GM19328 (cell line): ENCODE measurements around the gene PIM2.
"Not testable (repeated sequence)": the region's sequence is repeated elsewhere in the genome, so short reads cannot be mapped to it uniquely, and the experiment has no call there.

Source experiments
- ATAC-seq: cut with Tn5 transposase; IDR thresholded peaks from one replicate; pipeline ENCODE4 v1.9.1; 2021; ENCODE audit warnings: mild to moderate bottlenecking, moderate library complexity; ENCODE audit not compliant: unreplicated experiment

The PIM2 gene

DNA sequence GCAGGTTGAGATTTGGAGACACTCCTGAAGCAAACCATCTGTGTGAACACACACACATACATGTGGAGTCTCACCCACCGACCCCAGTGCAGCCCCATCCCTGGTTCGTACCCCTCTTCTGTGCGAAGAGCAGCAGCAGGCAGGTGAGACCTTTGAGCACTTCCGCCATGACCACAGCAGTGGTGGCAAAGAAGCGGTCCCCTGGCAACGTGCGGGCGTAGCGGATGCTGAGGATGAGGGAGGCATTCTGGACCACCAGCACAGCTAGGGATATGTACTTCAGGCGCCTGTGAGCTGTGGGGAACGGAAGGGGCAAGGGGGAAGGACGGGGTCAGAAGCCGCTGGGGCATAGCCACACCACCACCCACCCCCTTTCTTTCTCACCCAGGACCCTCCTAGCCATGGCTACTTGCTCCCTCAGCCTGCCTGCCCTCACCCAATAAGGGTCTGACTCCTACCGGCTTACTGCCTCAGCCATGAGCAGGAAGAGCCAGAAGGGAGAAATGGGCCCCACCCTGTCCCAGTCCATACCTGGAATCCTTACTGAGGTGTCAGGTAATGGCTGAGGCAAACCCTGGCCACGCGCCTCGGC lies 9.0 kb downstream of the PIM2 start:
- ATAC-seq = no peak

DNA sequence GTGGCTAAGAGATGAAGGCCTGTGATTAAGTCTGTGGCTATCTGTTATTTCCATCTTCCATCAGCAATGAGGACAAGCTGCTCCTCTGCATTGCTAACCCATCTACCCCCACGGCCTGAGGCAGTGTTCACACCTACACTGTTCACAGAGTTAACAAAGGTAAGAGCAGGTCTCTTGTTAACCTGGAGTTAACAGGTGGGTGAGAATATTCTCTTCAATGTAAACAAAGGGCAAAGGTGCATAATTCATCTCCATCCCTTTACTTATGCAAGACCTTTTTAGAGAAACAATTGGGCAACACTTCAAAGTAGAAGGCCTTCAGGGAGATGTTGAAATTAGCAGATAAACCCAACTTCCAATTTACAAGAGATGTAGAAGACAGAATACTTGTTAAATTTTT lies 10.2 kb downstream of the PIM2 start:
- no peak for ATAC-seq

DNA sequence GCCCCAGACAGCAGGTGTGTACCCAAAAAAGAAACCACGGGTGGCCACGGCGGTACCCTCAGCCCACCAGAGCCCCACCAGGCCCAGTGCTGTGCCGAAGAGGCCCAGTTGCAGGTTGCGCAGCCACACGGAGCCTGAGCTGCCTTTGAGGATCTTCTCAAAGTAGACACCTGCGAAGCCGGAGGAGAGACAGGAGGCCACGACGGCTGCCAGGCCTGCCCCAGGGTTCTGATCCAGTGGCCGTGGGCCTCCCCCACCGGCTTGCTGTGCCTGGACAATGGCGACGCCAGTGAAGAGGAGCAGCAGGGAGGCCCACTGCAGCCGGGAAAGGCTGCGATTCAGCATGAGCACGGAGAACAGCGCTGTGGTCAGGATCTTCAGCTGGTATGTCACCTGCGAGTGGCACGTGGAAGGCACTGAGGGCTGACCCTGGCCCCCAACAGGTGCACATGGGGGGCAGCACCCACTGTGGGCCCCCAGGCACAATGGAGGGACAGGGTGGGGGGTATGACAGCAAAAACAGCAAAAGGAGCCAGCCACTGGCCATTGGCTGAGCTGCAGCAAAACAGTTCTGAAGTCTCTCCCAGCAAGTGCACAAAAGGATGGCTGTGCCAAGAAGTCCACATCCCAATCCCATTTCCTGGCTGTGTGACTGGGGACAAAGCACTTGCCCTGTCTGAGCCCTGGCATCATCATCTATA lies 13.6 kb downstream of the PIM2 start:
- no peak for ATAC-seq

DNA sequence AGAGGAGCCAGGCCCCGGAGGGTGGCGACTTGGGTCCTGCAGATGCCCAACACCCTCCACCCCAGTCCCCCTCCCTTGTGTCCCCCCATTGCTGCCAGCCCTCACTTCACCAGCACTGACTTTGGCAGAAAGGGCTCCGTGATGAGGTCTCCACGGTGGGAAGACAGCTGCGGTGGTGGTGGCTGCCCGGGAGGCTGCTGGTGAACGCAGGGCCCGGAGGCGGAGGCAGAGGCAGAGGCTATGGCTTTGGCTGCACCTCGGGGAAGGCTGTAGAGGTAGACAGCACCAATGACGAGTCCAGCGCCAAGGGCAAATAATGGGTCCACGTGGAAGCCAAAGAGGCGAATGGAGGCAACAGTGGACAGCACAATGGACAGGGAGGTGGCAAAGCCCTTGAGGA lies 14.2 kb downstream of the PIM2 start:
- no peak for ATAC-seq

DNA sequence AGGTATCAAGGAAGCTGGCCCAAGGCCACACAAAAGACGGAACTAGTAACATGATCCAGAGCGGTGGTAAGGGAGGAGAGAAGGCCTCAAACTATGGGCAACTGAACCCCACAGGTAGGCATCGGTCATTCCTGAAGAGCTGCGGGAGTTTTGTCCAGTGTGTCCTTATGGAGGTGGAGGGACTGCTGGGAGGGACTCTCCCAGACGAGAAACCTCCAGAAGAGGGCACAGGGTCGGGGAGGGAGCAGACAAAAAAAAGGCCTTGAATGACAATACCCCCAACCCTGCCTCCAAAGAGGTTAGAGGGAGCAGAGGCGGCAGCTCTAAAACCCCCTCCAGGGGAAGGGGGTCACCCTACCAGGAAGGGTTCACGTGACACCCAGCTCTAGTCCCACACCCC lies 14.6 kb downstream of the PIM2 start:
- no peak for ATAC-seq

DNA sequence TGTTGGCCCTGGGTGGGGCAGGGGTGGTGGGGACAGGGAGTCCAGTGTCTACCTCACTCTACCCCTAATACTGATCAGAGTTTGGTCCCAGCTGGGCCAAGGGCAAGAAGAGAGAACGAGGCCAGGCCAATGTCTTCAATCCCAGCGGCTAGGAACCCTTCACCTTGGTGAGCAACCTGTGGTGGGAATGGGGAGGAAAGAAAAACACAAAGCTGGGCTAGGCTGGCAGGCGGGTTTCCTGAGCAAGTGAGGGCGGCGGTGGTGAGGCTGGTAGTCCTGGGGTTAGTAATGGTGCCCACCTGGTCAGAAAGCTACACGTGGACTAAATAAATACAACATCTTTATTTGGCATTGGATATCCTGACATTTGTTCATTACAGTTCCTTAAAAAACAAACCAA lies 15.5 kb downstream of the PIM2 start:
- ATAC-seq = no peak

DNA sequence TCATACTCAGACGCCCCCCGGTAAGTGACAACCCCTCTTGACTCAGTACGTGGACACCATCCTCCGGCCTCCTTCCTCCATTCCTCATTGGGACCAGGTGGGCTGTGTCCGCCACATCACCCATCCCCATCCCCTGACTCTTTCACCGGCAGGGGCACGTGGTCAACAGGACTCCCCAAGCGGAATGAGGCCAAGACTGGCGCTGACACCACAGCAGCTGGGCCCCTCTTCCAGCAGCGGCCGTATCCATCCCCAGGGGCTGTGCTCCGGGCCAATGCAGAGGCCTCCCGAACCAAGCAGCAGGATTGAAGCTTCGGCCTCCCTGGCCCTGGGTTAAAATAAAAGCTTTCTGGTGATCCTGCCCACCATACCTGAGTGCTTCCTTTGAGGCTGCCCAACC lies 16.0 kb downstream of the PIM2 start:
- no peak for ATAC-seq

DNA sequence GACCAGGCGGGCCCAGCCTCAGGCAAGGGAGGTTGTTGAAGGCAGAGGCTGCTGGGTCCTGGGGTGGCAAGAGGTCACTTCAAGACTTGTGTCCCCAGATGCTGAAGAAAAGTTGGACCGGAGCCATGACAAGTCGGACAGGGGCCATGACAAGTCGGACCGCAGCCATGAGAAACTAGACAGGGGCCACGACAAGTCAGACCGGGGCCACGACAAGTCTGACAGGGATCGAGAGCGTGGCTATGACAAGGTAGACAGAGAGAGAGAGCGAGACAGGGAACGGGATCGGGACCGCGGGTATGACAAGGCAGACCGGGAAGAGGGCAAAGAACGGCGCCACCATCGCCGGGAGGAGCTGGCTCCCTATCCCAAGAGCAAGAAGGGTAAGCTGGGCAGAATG lies 16.7 kb downstream of the PIM2 start:
- no peak for ATAC-seq

DNA sequence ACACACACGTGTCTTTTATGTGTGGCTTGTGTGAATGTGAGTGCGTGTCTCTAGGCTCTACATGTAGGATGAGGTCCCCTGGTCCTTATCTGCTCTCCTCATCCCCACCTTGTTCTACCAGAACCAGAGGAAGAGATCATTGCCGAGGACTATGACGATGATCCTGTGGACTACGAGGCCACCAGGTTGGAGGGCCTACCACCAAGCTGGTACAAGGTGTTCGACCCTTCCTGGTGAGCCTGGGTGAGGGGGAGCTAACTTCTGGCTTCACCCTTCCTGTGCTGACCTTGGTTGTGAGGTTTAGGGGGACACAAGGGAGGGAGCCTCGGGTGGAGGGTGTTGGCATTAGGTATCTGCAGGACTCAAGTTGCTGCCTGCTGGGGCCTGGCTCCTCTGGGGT lies 17.8 kb downstream of the PIM2 start:
- no peak for ATAC-seq

DNA sequence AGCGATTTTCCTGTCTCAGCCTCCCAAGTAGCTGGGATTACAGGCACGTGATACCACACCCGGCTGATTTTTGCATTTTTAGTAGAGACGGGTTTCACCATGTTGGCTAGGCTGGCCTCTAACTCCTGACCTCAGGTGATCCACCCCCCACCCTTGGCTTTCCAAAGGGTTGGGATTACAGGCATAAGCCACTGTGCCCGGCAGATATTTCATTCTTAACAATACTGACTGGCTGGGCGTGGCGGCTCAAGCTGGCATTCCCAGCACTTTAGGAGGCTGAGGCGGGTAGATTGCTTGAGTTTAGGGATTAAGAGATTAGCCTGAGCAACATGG lies 19.8 kb downstream of the PIM2 start:
- ATAC-seq = no peak

DNA sequence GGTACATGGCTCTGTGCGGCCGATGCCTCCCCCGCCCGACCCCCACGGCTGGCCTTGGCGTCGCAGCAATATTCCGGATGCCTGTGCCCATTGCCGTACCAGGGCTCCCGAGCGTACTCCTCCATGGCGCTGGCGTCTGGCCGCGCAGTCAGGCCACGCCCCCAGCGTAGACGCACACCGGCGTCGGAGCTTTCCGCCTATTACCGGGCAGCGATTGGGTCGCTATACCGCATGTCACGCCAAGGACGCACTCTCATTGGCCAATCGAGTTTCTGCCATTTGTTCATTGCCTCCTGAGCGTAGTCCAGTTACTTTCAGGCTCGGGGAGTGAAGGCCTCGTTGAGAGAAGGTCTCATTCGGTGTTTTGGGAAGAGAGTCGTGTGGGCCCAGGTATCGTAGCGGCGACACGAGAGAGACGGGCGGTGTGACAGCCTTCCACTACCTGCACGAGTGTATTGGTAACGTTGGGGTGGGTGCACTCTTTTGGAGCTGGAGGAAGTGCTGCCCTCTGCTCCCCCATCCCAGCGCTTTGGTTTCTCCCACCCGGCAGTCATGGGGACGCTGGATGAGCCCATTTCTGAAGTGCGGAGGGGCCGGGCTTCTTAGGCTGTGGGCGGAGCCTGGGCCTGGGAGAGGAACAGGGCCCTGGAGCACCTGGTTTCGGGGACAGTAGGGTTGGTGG lies 21.1 kb downstream of the PIM2 start, which contains the start of the genes PQBP1 and TIMM17B:
Gene PQBP1 (plus strand): TSS at position 306 of the 682 bp plus-strand sequence. CDS start 580 bp downstream, outside the sequence.
Gene TIMM17B (minus strand): TSS at position 144 of the 682 bp plus-strand sequence. CDS start 19 bp downstream, at position 125.
- ATAC-seq = peak; percentile 82

DNA sequence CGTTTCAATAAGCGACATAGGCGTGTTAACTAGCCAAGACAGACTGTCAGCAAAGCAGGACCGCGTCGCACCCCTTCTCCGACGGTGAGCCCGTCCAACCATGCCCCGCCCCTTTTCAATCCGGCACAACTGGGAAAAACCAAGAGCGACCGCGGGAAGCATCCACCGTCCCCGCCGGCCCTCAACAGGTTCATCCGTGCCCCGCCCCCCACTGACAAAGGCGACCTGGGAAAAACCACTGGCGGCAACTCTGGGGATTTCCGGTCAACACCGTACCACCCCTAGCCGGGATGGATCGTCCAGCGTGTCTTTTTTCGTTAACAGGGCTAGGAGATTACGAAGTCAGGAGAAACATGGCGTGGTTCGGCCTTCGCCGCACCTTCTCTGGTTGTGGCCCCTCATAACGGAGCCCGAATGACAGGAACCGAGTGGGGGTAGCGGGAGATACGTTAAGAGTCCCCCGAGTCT lies 21.6 kb downstream of the PIM2 start:
- ATAC-seq = peak; percentile 9

DNA sequence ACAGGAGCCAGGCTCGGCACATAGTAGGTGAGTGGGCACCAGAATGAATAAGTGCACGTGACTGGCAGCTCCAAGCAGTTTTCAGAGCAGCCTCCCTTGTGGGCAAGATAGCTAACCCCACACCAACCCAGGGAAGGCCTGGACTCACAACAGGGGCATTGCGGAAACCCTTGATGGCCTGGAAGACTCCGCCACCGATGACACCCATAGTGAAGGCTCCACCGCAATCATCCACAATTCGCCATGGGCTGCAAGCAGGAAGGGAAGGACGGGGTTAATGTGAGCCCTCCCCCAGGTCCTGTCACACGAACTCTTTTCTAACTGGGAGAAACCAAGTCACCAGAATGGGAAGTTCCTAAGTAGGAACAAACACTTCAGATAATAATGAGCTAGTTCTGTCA lies 22.2 kb downstream of the PIM2 start:
- ATAC-seq = no peak

DNA sequence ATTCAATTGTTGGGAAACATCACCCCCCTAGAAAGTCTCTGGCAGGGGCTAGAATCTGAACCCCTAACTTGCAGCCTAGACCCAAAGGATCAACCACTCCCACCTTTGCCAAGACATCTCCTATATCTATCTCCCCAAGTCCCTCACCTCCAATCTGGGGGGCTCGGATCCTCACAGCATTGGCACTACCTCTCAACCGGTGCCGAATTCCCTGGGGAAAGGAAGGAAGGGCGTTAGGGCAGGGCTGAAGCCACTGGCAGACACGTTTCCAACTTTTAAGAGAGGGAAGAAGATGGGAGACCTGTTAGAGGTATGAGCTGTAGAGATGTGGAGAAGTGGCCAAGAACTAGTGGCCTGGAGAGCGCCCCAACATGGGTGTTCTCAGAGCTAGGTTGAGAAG lies 23.9 kb downstream of the PIM2 start:
- ATAC-seq = no peak

DNA sequence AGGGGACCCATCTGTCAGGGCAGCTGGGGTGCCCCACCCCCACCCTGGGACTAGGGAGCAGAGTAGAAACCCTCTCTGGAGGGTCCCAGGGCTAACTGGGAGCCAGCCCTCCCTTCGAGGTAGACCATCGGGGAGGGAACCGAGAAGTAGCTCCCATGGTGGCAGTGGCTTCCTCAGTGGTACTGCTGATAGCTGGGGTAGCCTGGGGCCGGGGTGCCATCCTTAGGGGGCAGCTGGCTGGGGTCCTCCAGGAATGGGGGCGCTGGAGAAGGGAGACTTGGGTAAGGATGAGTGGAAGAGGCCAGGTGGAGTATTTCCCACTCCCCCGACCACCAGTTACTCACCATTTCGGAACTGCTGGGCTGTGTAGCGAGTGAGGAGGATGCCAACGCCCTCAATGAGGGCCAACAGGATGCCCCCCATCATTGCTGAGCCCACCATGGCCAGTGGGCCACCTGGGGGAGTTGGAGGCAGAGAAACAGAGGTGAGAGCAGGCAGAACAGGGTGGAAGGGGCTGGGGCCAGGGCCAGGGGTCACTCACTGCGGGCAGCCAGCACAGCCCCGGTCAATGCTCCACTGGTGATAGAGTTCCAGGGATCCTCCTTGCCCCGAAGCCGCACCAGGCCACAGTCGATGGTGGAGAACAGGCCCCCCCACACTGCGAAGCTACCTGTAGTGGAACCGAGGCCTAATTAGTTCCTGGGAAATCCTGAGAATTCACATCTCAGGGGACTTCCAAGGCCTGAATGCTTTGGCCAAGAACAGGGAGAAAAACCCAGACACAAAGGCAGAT lies 25.1 kb downstream of the PIM2 start:
- no peak for ATAC-seq

DNA sequence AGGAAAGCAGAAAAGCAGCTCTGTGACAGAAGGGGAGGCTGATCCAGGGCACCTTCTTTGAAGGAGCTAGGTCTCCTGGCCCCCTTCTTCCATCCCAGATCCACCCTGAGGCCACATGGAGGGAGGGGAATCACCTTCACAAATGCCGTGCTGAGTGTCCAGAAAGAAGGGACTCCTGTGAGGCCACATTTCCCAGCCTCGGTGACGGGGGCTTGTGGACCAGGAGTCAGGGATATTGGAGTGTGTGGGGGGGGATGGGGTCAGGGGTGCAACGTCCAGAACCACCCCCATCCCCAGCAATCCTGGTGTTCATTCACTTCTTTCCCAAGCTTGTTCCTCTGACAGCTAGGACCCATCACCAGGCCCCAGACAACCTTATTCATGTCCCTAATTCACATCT lies 25.9 kb downstream of the PIM2 start:
- no peak for ATAC-seq

DNA sequence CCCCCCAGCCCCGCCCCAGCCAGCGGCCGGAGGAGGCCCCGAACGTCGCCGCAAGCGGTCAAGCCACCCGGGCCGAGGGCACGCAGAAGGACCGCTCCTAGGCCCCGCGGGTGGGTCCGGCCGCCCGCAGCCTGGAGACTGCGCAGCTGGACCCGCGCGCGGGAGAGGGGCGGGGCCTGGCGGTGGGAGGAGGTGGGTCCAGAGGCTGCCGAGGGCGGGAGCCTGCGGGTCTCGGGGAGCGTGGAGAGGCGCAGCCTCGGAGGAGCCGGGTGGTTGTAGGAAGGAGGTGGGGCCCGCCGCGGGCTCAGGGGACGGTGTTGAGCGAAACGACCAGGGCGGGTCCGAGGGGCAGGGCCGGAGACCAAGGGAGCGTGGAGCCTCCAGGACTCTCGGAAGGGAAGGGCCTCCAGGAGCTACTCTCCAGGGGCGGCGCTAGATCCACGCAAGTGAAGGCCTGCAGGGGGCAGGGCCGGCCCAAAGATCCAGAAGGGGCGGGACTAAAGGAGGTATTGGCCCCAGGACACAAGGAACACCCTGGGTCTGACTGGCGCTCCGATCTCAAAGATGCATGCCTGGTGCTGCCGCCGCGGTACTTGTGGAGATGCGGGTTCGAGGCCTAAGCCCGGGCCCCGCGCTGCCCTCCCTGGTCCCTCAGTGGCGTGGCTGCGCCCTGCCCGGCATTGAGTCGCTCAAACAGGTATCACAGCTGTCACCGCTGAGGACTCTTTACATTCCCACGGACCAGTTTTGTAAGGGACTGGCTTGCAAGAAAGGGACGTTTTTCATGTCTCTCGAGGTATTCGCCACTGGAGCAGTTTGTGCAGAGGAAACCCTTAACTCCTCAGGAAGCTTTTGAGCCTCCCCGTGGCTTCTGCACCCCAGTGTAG lies 27.2 kb downstream of the PIM2 start:
- peak; percentile 69 for ATAC-seq

DNA sequence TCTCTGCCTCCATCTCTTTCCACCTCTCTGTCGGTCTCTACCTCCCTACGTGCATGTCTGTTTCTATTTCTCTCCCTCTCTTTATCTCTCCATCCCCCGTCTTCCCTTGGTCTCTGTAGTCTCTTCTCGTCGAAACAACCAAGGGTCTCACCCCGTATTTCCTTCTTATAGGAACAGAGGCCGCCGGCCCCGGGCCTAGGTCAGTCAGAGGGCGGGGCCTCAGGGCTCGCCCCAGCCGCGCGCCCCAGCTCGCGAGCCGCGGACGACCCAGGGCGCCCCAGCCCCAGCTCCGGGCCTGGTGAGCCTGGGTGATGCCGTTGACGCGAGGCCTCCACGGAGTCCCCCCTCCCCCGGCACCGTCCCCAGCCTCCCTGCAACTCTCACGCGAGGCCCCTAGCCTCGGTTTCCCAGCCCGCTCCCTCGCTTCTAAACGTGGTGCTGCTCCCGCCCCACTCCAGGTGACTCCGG lies 27.9 kb downstream of the PIM2 start:
- ATAC-seq = peak; percentile 25

DNA sequence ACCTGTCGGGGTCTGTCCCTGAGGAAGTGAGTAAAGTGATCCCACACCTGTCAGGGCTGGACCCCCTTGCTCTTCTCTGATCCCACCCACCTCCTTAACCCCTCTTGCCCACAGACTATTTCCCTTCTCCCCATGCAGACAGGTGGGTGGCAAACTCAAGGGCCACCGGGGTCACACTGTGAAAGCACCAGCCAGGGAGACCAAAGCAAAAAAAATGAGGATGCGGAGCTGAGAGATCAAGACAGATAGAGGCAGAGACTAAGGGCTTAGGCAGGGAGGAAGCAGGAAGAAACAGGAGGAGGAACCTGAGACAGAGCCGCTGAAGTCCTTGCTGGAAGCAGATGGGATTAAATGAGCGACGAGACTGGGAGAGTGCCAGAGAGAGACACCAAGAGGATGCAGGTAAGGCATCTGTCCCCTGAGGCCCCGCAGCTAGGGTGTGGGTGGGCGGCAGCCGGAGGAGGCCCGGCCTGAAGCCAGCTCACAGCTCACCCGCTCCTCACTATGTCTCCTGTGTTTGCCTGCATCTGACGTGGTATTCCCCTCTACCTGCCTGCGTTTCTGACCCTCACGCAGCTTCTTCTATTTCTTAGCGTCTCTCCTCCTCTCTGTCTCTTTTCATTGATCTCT lies 28.4 kb downstream of the PIM2 start:
- ATAC-seq = no peak

DNA sequence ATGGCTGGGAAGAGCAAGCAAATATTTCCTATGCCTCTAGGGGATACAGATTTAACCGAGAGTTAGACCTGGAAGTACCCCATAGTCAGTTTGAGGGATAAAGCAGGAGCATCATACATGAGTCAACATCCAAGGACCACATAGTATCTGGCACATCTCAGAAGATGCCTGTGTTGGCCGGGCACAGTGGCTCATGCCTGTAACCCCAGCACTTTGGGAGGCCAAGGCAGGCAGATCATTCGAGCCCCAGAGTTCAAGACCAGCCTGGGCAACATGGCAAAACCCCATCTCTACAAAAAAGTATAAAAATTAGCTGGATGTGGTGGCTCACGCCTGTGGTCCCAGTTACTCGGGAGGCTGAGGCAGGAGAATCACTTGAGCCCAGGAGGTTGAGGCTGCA lies 32.2 kb downstream of the PIM2 start:
- ATAC-seq = not testable (repeated sequence)
